Stimulated activated CD8-positive, alpha-beta memory T cell treated with anti-CD3 and anti-CD28 coated beads, Interleukin-2, amount 100 ng/mL, for 1 hour (primary cell): ENCODE data around the gene ARMC3.
A peak's percentile ranks its signal among the peaks of the same experiment; 100 is the strongest.
"Not testable (repeated sequence)": the region's sequence is repeated elsewhere in the genome, so short reads cannot be mapped to it uniquely, and the experiment has no call there.

Source experiments
- DNase-seq, 2 donors: peaks; one replicate each; pipeline ENCODE4 v3.0.0-alpha.2; 2020; ENCODE audit warnings: low read depth in 2 of 2

ARMC3 gene

GRCh38 chr10:22927661-22928403 lies at the start of gene ARMC3:
Gene ARMC3 (plus strand): TSS chr10:22928053. CDS start chr10:22931997, 3,944 bp downstream.
- peak; percentile 33 to 56 for DNase-seq

GRCh38 chr10:22891797-22892196 lies 36.1 kb upstream of the ARMC3 start:
- no peak for DNase-seq

DNA sequence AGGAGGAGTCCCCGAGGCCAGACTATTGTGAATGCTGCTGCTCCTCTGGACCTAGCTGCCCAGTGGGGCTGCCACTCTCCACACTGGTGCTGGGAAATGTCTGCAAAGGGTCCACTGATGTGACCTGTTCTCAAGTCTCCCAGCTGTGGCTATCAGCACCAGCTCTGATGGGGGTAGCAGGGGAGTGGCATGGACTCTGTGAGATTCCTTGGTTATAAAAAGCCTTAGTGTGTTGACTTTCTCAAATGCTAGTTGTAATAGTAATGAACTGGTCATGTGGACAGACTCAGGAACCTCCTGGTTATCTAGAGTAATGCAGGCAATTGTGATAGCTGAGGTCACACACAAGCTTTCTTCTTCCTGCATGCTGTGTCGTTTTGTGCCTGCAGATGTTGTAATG lies 34.1 kb upstream of the ARMC3 start:
- DNase-seq = no peak

- DNase-seq = no peak
Observed at GRCh38 chr10:22894714-22895113, 33.1 kb upstream of the ARMC3 start.

DNA sequence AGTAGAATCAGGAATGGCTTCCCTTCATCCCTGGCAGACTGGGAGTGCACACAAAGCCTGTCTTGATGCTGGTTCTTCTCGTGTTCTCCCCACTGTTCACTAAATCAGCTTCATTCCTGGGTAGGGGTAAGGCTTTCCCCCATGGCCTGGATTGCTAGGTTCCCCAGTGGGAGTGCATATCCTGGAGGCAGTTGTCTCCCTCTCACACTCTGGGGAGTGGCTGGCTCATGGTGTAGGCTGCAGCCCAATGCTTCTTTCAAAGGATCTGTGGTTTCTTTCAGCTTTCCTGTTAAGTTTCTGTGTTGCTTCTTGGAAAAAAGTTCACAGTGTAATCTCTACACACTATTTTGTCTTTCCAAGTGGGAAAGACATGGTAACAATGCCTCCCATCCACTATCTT lies 32.6 kb upstream of the ARMC3 start:
- DNase-seq = no peak

DNA sequence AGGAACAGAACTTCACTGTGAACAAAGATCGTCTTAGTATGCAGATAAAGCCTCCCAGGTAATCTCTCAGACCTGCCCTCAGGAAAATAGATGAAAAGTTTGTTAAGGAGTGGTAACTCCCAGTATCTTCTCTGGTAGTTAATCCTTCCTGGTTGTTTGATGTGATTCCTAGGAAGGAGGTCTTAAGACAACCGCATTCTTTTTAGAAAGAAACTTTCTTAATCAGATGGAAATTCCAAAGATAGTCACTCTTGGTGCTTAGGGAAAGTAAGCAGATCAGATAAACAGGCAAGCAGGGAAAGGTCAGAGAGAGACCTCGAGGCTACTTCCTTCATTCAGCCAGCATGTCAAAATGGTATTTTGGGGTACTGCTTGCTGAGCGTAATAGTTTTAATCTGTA lies 30.5 kb upstream of the ARMC3 start:
- DNase-seq = no peak

DNA sequence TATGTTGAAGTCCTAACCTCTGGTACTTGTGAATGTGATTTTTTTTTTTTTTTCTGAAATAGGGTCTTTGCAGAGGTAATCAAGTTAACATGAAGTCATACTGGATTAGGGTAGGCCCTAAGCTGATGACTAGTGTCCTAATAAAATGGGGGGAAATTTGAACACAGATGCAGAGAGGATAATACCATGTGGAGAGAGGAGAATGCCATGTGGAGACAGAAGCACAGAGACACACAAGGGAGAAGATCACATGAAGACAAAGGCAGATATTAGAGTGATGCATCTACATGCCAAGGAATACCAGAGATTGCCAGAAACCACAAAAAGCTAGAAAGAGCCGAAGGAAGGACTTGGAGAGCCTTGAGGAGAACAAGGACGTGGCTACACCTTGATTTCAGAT lies 28.5 kb upstream of the ARMC3 start:
- no peak for DNase-seq

- no peak for DNase-seq
Observed at GRCh38 chr10:22899775-22900174, 28.1 kb upstream of the ARMC3 start.

DNA sequence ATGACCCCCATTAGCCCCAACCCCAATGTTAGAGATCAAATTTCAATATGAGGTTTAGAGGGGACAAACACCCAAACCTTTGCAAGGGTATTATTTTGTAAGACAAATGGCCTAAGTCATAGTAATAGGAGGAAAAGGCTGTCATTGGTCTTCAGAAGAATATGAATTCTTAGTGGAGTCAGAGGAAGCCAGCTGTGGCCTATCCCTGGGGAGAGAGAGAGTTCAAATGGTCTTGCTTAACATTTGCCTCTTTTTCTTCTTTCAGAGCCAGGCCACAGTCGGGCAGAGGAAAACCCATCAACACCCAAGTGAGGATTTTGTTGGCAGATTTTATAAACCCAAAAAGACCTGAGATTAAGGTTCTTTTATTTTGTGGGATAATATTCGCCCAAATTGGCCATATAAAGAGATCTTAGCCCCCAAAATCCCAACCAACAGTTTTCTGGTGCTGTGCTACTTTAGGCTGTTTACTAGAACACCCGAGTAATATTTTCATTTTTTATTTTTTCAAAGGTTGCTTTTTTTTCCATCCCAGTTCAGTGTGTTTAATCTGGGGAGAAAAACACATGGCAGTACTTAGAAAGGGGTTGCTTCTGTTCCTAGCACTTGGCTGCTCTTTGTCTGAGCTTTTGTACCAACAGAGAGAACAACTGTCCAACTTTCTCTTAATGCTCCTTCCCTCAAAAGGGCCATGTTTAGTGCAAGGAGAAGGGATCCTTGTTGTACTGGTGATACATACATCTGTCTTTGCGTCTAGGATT lies 26.8 kb upstream of the ARMC3 start:
- no peak for DNase-seq

DNA sequence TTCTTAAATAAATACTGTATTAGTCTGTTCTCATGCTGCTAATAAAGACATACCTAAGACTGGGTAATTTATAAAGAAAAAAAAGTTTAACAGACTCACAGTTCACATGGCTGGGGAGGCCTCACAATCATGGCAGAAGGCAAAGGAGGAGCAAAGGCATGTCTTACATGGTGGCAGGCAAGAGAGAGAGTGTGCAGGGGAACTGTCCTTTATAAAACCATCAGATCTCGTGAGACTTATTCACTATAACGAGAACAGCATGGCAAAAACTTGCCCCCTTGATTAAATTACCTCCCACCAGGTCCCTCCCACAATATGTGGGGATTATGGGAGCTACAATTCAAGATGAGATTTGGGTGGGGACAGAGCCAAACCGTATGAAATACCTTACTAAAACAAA lies 25.7 kb upstream of the ARMC3 start:
- DNase-seq = not testable (repeated sequence)

GRCh38 chr10:22903694-22904093 lies 24.2 kb upstream of the ARMC3 start:
- no peak for DNase-seq

DNA sequence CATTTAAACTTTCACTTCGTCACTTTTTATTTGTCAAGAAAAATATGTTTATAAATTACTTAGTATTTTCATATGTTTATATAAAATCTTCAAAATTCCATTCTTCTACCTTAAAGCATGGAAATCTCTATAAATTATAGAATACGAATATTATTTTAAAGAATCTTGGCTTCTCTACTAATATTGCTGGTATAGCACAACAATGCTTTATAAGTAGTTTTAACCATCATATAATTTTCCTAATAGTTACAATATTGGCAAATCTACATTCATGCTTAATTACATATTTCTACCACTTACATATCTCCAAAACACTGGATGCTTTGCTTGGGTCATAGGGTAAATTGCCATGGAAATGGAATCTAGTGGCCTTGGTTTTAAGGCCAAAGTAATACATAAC lies 21.1 kb upstream of the ARMC3 start:
- DNase-seq = no peak

GRCh38 chr10:22908837-22909236 lies 19.0 kb upstream of the ARMC3 start:
- DNase-seq = no peak

DNA sequence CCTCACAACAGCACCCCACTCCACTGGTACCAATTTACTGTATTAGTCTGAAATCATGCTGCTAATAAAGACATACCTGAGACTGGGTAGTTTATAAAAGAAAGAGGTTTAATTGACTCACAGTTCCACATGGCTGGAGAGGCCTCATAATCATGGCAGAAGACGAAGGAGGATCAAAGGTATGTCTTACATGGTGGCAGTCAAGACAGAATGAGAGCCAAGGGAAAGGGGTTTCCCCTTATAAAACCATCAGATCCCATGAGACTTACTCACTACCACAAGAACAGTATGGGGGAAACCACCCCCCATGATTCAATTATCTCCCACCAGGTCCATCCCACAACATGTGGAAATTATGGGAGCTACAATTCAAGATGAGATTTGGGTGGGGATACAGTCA lies 18.2 kb upstream of the ARMC3 start:
- not testable (repeated sequence) for DNase-seq

DNA sequence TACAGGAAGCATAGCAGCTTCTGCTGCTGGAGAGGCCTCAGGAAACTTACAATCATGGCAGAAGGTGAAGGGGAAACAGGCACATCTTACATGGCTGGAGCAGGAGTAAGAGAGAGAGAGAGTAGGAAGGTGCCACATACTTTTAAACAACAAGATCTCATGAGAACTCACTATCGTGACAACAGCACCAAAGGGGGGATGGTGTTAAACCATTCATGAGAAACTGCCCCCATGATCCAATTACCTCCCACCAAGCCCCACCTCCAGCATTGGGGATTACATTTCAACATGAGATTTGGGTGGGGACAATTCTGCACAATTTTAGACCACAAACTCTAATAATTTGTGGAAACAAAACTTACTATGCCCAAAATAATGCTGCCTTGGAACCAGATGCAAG lies 16.8 kb upstream of the ARMC3 start:
- DNase-seq = no peak

DNA sequence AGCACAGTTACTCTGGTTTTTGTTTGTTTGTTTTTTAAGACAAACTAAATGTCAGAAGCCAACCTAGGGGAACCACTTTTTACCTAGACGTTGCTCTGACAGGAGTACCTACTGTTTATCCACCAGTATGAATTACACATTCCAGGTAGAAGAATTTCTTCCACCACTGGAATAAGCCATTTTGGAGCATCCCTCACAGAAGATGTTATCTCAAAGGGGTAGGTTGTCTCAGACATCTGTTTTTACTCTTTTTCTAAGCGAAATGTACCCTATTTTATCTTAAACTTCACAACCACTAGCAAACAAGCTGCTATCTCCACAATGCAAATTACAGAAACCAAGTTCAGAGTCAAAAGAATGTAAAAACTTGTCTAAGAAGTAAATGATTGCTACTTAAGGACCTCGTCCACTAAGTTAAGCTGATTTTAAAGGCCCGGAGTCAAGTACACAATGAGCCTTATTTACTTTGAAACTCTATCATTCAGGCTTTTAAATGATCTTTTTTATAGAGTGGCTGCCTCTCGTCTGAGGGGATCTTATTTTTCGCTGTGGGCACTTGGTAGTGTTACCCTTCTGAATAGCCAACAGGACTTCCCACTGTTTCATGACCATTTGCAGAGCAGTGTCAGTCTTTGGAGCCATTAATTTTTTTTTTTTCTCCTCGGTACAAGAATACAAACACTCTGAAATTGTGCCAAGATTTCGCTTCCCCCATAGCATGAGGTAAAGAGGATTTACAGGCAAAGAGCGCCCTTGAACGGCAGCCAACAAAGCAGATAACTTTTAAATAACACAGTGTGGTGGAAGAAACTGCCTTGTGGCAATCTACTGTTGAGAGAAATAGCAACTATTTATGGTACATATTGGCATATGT lies 15.7 kb upstream of the ARMC3 start:
- no peak for DNase-seq

DNA sequence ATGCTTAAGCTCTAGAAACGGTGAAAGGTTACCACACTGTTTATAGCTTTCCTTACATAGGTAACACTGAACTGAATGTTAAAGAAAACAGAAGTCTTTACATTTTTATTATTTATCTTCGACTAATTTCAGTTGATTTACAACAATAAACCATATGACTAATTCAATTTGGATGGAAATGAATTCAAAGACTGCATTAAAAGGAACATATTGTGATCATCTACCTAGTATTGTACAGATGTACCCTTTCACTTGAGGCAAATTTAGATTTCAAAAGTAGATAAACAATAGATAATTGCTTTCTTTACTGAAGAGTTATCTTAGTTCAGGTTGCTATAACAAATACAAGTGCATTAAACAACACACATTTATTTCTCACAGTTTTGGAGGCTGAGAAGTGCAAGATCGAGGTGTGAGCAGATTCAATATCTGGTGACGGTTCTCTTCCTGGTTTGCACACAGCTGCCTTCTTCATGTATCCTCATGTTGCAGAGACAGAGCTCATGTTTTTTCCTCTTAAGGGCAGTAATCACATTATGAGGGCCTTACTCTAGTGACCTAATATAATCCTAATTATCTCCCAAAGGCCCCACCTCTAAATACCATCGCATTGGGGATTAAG lies 15.0 kb upstream of the ARMC3 start:
- no peak for DNase-seq

DNA sequence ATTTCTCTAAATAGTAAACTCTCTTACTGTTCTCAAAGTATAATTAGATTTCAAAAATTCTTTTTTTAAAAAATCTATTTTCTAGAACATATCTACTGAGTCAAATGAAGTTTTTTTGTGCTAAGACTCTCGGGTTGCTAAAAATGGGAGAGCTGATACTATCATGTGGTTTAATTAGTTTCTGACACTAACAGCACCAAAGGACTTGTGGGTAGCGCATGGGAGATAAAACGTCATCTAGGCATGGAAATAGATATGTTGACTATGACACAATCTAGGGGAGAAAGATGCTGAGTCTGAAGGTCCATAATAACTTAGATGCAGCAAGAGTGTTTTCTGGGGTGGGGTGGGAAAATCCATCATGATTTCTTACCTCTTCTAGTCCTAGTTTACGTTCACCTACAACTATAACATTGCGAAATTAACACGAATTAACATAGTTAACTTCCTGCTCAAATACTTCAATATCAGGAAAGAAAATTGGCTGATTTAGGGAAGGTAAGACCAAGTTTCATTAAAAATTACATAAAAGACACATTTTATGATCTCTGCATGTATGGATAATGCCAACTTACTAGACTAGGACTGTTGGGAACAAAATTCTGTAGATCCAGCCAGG lies 14.3 kb upstream of the ARMC3 start:
- DNase-seq = no peak

DNA sequence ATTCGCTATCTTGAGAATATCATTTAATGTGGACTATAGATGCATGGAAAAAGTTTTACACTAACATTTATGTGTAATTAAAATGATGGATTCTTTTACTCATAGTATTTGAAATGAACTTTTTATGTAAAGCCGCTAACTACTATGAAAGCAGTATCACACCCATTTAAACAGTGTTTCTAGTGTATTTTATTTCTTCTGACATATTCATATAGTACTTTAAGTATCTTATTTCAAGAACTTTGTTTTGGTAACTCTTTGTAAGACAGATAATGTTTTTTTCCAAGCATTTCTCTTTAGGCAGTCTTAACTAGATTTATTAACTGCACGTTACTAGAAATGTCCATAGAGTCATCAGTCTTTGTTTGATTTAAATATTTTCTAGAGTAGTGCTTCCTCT lies 12.5 kb upstream of the ARMC3 start:
- DNase-seq = no peak

- no peak for DNase-seq
Observed at GRCh38 chr10:22925088-22925487, 2.8 kb upstream of the ARMC3 start.

- DNase-seq = no peak
Observed at GRCh38 chr10:22927166-22927565, 687 bp upstream of the ARMC3 start.
